ENCODE data around the gene ACY1. TPM values are rescaled to one million over a fixed set of nuclear protein-coding genes. Genes with fewer than 3 reads are reported as not detected.

The ACY1 gene
- total RNA-seq, 1 donor from 2014 or later = 24.5 TPM

- no peaks in the 10 kb centered on the region for H3K9me3 Mint-ChIP-seq (ENCODE audit: low read depth)
- H3K4me3 Mint-ChIP-seq (ENCODE audit: unreplicated experiment) = no peak overlapping the region
- H3K27me3 Mint-ChIP-seq (ENCODE audit: low read depth) = no peaks in the 10 kb centered on the region
- TF ChIP-seq CTCF (IDR thresholded peaks at IDR 0.05) = no peak
- H3K27ac Mint-ChIP-seq (ENCODE audit: unreplicated experiment) = no peak overlapping the region
- peaks cover 3% of the 10 kb centered on the region for H3K4me1 Mint-ChIP-seq (ENCODE audit: low read depth)
- DNase-seq (ENCODE audit: low spot score) = no peak
- peaks cover 7% of the 10 kb centered on the region for H3K36me3 Mint-ChIP-seq (ENCODE audit: low read depth)
Measured at GRCh38 chr3:51959651-51960050, 23.7 kb upstream of the ACY1 start.

- no peak for DNase-seq (ENCODE audit: low spot score)
- Mint-ChIP-seq H3K4me3 (ENCODE audit: unreplicated experiment) (no peak overlapping the region), H3K36me3 (ENCODE audit: low read depth) (peaks cover 7% of the 10 kb centered on the region), H3K9me3 (ENCODE audit: low read depth) (no peaks in the 10 kb centered on the region), H3K4me1 (ENCODE audit: low read depth) (peaks cover 11% of the 10 kb centered on the region), H3K27ac (ENCODE audit: unreplicated experiment) (no peak overlapping the region), H3K27me3 (ENCODE audit: low read depth) (no peaks in the 10 kb centered on the region)
- TF ChIP-seq CTCF (IDR thresholded peaks at IDR 0.05) = no peak
Measured at GRCh38 chr3:51960386-51960785, 22.9 kb upstream of the ACY1 start.

- DNase-seq (ENCODE audit: low spot score) = peak; percentile 94
- TF ChIP-seq CTCF (IDR thresholded peaks at IDR 0.05) = no peak
- no peak overlapping the region for H3K27ac Mint-ChIP-seq (ENCODE audit: unreplicated experiment)
- H3K9me3 Mint-ChIP-seq (ENCODE audit: low read depth) = no peaks in the 10 kb centered on the region
- no peak overlapping the region for H3K4me3 Mint-ChIP-seq (ENCODE audit: unreplicated experiment)
- peaks cover 17% of the 10 kb centered on the region for H3K4me1 Mint-ChIP-seq (ENCODE audit: low read depth)
- peaks cover 7% of the 10 kb centered on the region for H3K36me3 Mint-ChIP-seq (ENCODE audit: low read depth)
- no peaks in the 10 kb centered on the region for H3K27me3 Mint-ChIP-seq (ENCODE audit: low read depth)
Measured at GRCh38 chr3:51961011-51961410, 22.3 kb upstream of the ACY1 start.

- DNase-seq (ENCODE audit: low spot score) = no peak
- Mint-ChIP-seq H3K4me1 (ENCODE audit: low read depth) (peaks cover 20% of the 10 kb centered on the region), H3K9me3 (ENCODE audit: low read depth) (no peaks in the 10 kb centered on the region), H3K27me3 (ENCODE audit: low read depth) (no peaks in the 10 kb centered on the region), H3K36me3 (ENCODE audit: low read depth) (peaks cover 7% of the 10 kb centered on the region), H3K4me3 (ENCODE audit: unreplicated experiment) (no peak overlapping the region), H3K27ac (ENCODE audit: unreplicated experiment) (no peak overlapping the region)
- no peak for TF ChIP-seq CTCF (IDR thresholded peaks at IDR 0.05)
Measured at GRCh38 chr3:51961602-51962569, 21.4 kb upstream of the ACY1 start.

- TF ChIP-seq CTCF (IDR thresholded peaks at IDR 0.05) = no peak
- H3K27ac Mint-ChIP-seq (ENCODE audit: unreplicated experiment) = no peak overlapping the region
- H3K4me3 Mint-ChIP-seq (ENCODE audit: unreplicated experiment) = no peak overlapping the region
- no peaks in the 10 kb centered on the region for H3K9me3 Mint-ChIP-seq (ENCODE audit: low read depth)
- peaks cover 22% of the 10 kb centered on the region for H3K4me1 Mint-ChIP-seq (ENCODE audit: low read depth)
- H3K27me3 Mint-ChIP-seq (ENCODE audit: low read depth) = no peaks in the 10 kb centered on the region
- H3K36me3 Mint-ChIP-seq (ENCODE audit: low read depth) = peaks cover 7% of the 10 kb centered on the region
- DNase-seq (ENCODE audit: low spot score) = no peak
Measured at GRCh38 chr3:51962854-51963530, 20.3 kb upstream of the ACY1 start.
